IPS-18c (cell line): ENCODE measurements around the gene LPAR3.

Experiments
- H3K4me3 ChIP-seq: 2 replicates; pipeline ENCODE4 v1.7.0; 2013; ENCODE audit warnings: low read depth, mild to moderate bottlenecking, low read length, moderate library complexity; ENCODE audit not compliant: insufficient read depth
- H3K9me3 ChIP-seq: one replicate; pipeline ENCODE4 v1.6.1; 2013; ENCODE audit warnings: mild to moderate bottlenecking, low read length, moderate library complexity; ENCODE audit not compliant: control insufficient read depth, insufficient read depth

The LPAR3 gene

GRCh38 chr1:84810343-84810742 is 82.7 kb downstream of the LPAR3 start:
- H3K9me3 ChIP-seq = no peaks in the 10 kb centered on the region

GRCh38 chr1:84809023-84809422 is 84.0 kb downstream of the LPAR3 start:
- no peak overlapping the region for H3K4me3 ChIP-seq
- no peaks in the 10 kb centered on the region for H3K9me3 ChIP-seq

More at GRCh38 chr1:84810343-84810742, 82.7 kb downstream of the LPAR3 start:
- no peak overlapping the region for H3K4me3 ChIP-seq

- no peak overlapping the region for H3K4me3 ChIP-seq
- H3K9me3 ChIP-seq = no peaks in the 10 kb centered on the region
Measured at GRCh38 chr1:84803604-84804003, 89.4 kb downstream of the LPAR3 start.

- Histone ChIP-seq H3K9me3 (no peaks in the 10 kb centered on the region), H3K4me3 (no peak overlapping the region)
Measured at GRCh38 chr1:84802567-84803232, 90.3 kb downstream of the LPAR3 start.

GRCh38 chr1:84800090-84801073 is 92.6 kb downstream of the LPAR3 start:
- Histone ChIP-seq H3K9me3 (no peaks in the 10 kb centered on the region), H3K4me3 (no peak overlapping the region)

GRCh38 chr1:84797603-84798002 is 95.4 kb downstream of the LPAR3 start:
- Histone ChIP-seq H3K9me3 (no peaks in the 10 kb centered on the region), H3K4me3 (no peak overlapping the region)

GRCh38 chr1:84795966-84796600 is 96.9 kb downstream of the LPAR3 start:
- no peaks in the 10 kb centered on the region for H3K9me3 ChIP-seq
- no peak overlapping the region for H3K4me3 ChIP-seq

- H3K9me3 ChIP-seq = no peaks in the 10 kb centered on the region
- H3K4me3 ChIP-seq = no peak overlapping the region
Measured at GRCh38 chr1:84795213-84795612, 97.8 kb downstream of the LPAR3 start.

- Histone ChIP-seq H3K4me3 (no peak overlapping the region), H3K9me3 (no peaks in the 10 kb centered on the region)
Measured at GRCh38 chr1:84792421-84792820, 100.6 kb downstream of the LPAR3 start.

- no peak overlapping the region for H3K4me3 ChIP-seq
- H3K9me3 ChIP-seq = no peaks in the 10 kb centered on the region
Measured at GRCh38 chr1:84789014-84789413, 104.0 kb downstream of the LPAR3 start.

- no peaks in the 10 kb centered on the region for H3K9me3 ChIP-seq
- H3K4me3 ChIP-seq = no peak overlapping the region
Measured at GRCh38 chr1:84785271-84786036, 107.6 kb downstream of the LPAR3 start.

- no peak overlapping the region for H3K4me3 ChIP-seq
- H3K9me3 ChIP-seq = no peaks in the 10 kb centered on the region
Measured at GRCh38 chr1:84782881-84783280, 110.1 kb downstream of the LPAR3 start.

- Histone ChIP-seq H3K9me3 (no peaks in the 10 kb centered on the region), H3K4me3 (no peak overlapping the region)
Measured at GRCh38 chr1:84781946-84782771, 110.8 kb downstream of the LPAR3 start.

GRCh38 chr1:84780000-84780716 is 112.8 kb downstream of the LPAR3 start:
- Histone ChIP-seq H3K4me3 (no peak overlapping the region), H3K9me3 (no peaks in the 10 kb centered on the region)

GRCh38 chr1:84776639-84777038 is 116.4 kb downstream of the LPAR3 start:
- H3K9me3 ChIP-seq = no peaks in the 10 kb centered on the region
- H3K4me3 ChIP-seq = no peak overlapping the region

GRCh38 chr1:84775535-84775920 is 117.5 kb downstream of the LPAR3 start:
- no peak overlapping the region for H3K4me3 ChIP-seq

More at GRCh38 chr1:84775535-84775920, 117.5 kb downstream of the LPAR3 start:
- H3K9me3 ChIP-seq = no peaks in the 10 kb centered on the region
